ENCODE measurements around the gene TMEM151B. TPM values are rescaled to one million over a fixed set of nuclear protein-coding genes. Genes with fewer than 3 reads are reported as not detected.

The TMEM151B gene
- total RNA-seq, 1 experiment from 2014 or later = 0.20 TPM

DNA sequence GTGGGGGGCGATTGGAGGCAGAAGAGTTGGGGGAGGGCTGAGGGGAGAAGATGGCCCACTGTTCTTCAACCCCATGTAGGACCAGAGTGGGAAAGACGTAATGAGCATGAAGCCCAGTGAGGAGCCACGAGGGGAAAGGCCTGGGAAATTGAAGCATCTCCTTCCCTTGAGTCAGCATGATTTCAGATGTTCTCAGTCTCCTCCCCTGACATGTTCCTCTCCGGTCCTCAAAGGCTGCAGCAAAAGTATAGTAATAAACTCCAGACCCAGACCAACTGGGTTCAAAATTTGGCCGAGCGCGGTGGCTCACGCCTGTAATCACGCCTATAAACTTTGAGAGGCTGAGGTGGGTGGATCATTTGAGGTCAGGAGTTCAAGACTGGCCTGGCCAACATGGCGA is 3.0 kb upstream of the TMEM151B start:
- peaks cover 36% of the 10 kb centered on the region for H3K27me3 ChIP-seq
- no peaks in the 10 kb centered on the region for H3K9me3 ChIP-seq
- peaks cover 3% of the 10 kb centered on the region; the same call in 1 of the 2 replicates for H3K36me3 ChIP-seq
- no peak overlapping the region for H3K4me3 ChIP-seq
- DNase-seq = no peak

- Histone ChIP-seq H3K4me3 (no peak overlapping the region), H3K36me3 (peaks cover 2% of the 10 kb centered on the region; the same call in 1 of the 2 replicates), H3K27me3 (peaks cover 42% of the 10 kb centered on the region), H3K9me3 (no peaks in the 10 kb centered on the region)
- peak; percentile 62 for DNase-seq
Measured at GRCh38 chr6:44268095-44268628, 2.1 kb upstream of the TMEM151B start.

DNA sequence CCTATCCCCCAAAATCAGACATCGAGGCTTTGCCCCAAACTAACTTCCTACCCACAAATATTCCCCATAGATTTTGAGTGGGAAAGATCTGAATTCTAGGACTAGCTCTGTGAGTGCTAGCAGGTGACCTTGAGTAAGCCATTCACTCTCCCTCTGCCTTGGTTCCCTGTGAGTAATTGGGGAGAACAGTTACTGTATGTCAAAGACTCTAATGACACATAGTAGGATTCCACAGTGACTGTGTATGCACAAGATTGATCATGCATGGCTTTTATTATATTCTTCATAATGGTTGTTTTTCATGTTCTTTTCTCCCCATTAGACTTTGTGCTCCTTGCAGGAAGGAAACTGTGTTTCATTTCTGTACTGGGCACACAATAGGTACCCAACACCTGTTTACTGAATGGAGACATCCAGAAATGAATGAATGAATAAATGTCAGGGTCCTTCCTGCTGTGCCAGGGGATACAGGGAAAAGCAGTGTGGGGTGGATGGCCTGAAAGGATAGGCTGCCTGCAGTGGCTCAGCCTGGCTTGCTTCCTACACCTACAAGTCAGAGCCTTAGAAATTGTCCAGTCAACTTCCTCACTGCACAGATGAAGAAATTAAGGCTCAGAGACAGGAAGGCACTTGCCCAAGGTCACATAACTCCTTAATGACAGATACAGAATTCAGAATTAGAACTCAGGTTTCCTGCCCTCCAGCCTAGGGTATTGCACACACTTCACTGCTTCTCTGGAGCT is 901 bp upstream of the TMEM151B start:
- H3K4me3 ChIP-seq = no peak overlapping the region
- H3K9me3 ChIP-seq = no peaks in the 10 kb centered on the region
- no peak for DNase-seq
- H3K27me3 ChIP-seq = peaks cover 42% of the 10 kb centered on the region
- no peaks in the 10 kb centered on the region for H3K36me3 ChIP-seq

- no peaks in the 10 kb centered on the region for H3K9me3 ChIP-seq
- peaks cover 42% of the 10 kb centered on the region for H3K27me3 ChIP-seq
- no peak overlapping the region; the same call in 1 of the 2 replicates for H3K4me3 ChIP-seq
- DNase-seq = no peak
- H3K36me3 ChIP-seq = no peaks in the 10 kb centered on the region
Measured at GRCh38 chr6:44270526-44271405, 516 bp downstream of the TMEM151B start.

DNA sequence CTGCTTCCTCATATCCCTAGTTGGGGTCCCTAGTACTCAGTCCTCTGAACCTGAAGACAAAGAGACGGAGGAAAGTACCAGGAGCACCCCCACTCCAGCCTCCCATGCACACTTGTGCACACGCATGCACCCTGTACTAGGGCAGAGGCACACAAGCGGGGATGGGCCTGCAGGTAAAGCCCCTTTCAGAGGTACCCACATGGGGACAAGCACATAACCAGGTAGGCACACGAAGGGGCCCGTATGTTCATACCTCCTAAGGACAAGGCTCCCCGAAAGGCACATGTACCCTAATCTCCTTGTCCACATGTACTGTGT is 1.1 kb downstream of the TMEM151B start:
- no peak overlapping the region for H3K4me3 ChIP-seq
- H3K36me3 ChIP-seq = no peaks in the 10 kb centered on the region
- peaks cover 42% of the 10 kb centered on the region for H3K27me3 ChIP-seq
- no peaks in the 10 kb centered on the region for H3K9me3 ChIP-seq
- DNase-seq = no peak

GRCh38 chr6:44271914-44272313 is 1.7 kb downstream of the TMEM151B start:
- Histone ChIP-seq H3K36me3 (no peaks in the 10 kb centered on the region), H3K9me3 (no peaks in the 10 kb centered on the region), H3K27me3 (peaks cover 38% of the 10 kb centered on the region), H3K4me3 (no peak overlapping the region)
- no peak for DNase-seq

GRCh38 chr6:44272529-44272928 is 2.3 kb downstream of the TMEM151B start:
- H3K27me3 ChIP-seq = peaks cover 38% of the 10 kb centered on the region
- H3K4me3 ChIP-seq = no peak overlapping the region
- no peaks in the 10 kb centered on the region for H3K9me3 ChIP-seq
- no peak for DNase-seq
- H3K36me3 ChIP-seq = no peaks in the 10 kb centered on the region

- H3K36me3 ChIP-seq = no peaks in the 10 kb centered on the region
- no peak overlapping the region for H3K4me3 ChIP-seq
- no peak for DNase-seq
- no peaks in the 10 kb centered on the region for H3K9me3 ChIP-seq
- peaks cover 38% of the 10 kb centered on the region for H3K27me3 ChIP-seq
Measured at GRCh38 chr6:44272999-44273566, 2.8 kb downstream of the TMEM151B start.

- no peak overlapping the region for H3K4me3 ChIP-seq
- no peaks in the 10 kb centered on the region for H3K36me3 ChIP-seq
- no peak for DNase-seq
- peaks cover 33% of the 10 kb centered on the region for H3K27me3 ChIP-seq
- no peaks in the 10 kb centered on the region for H3K9me3 ChIP-seq
Measured at GRCh38 chr6:44273617-44274016, 3.4 kb downstream of the TMEM151B start.

DNA sequence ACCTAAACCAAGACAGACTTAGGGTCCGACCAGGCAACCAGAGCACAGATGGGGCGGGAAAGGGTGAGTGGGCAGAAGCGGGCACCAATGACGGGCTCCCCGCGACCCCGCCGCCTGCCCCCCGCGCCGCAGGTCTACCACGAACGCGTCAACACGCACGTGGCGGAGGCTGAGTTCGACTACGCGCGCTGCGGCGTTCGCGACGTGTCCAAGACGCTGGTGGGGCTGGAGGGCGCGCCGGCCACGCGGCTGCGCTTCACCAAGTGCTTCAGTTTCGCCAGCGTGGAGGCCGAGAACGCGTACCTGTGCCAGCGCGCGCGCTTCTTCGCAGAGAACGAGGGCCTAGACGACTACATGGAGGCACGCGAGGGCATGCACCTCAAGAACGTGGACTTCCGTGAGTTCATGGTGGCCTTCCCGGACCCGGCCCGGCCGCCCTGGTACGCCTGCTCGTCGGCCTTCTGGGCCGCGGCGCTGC is 5.1 kb downstream of the TMEM151B start:
- Histone ChIP-seq H3K4me3 (no peak overlapping the region), H3K27me3 (peaks cover 31% of the 10 kb centered on the region), H3K36me3 (no peaks in the 10 kb centered on the region), H3K9me3 (no peaks in the 10 kb centered on the region)
- DNase-seq = no peak

- no peak overlapping the region for H3K4me3 ChIP-seq
Measured at GRCh38 chr6:44275749-44276648, 5.7 kb downstream of the TMEM151B start.

GRCh38 chr6:44276667-44277640 is 6.7 kb downstream of the TMEM151B start:
- no peak for DNase-seq
- peaks cover 39% of the 10 kb centered on the region for H3K27me3 ChIP-seq
- no peaks in the 10 kb centered on the region for H3K9me3 ChIP-seq
- no peak overlapping the region for H3K4me3 ChIP-seq
- no peaks in the 10 kb centered on the region for H3K36me3 ChIP-seq

More at GRCh38 chr6:44275749-44276648, 5.7 kb downstream of the TMEM151B start:
- DNase-seq = no peak
- Histone ChIP-seq H3K36me3 (no peaks in the 10 kb centered on the region), H3K27me3 (peaks cover 37% of the 10 kb centered on the region), H3K9me3 (no peaks in the 10 kb centered on the region)

GRCh38 chr6:44277763-44278162 is 7.5 kb downstream of the TMEM151B start:
- H3K27me3 ChIP-seq = peaks cover 38% of the 10 kb centered on the region
- no peaks in the 10 kb centered on the region for H3K36me3 ChIP-seq
- no peak overlapping the region for H3K4me3 ChIP-seq
- DNase-seq = no peak
- no peaks in the 10 kb centered on the region for H3K9me3 ChIP-seq

- no peak overlapping the region for H3K4me3 ChIP-seq
- DNase-seq = no peak
- no peaks in the 10 kb centered on the region for H3K36me3 ChIP-seq
- H3K27me3 ChIP-seq = peaks cover 42% of the 10 kb centered on the region
- no peaks in the 10 kb centered on the region for H3K9me3 ChIP-seq
Measured at GRCh38 chr6:44278315-44278714, 8.1 kb downstream of the TMEM151B start.
